Activated CD4-positive, alpha-beta T cell treated with anti-CD3 and anti-CD28 coated beads for 24 hours (primary cell): Measurements from ENCODE around the gene UVRAG.
"Not testable (repeated sequence)": the region's sequence is repeated elsewhere in the genome, so short reads cannot be mapped to it uniquely, and the experiment has no call there.

Source experiments
- DNase-seq, 2 donors: peaks; one replicate each; pipeline ENCODE4 v3.0.0-alpha.2; 2020; ENCODE audit warnings: low read depth in 2 of 2

The UVRAG gene

DNA sequence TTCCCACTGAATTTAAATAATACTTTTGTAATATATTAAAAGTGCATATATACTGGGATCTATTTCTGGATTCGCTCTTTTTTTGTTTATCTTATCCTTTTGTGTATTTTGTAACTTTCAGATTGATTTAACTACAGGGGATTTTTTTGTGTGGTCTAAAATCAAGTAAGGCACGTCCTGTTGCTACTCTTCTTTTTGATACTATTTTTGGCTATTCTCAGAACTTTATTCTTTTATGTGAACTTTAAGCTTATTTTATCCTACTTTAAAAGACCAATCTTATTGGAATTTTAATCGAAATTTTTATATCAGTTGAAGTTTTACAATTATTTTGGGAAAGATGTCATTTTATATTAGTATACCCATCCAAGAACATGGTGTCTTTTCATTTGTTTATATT lies 106.8 kb downstream of the UVRAG start:
- no peak for DNase-seq

DNA sequence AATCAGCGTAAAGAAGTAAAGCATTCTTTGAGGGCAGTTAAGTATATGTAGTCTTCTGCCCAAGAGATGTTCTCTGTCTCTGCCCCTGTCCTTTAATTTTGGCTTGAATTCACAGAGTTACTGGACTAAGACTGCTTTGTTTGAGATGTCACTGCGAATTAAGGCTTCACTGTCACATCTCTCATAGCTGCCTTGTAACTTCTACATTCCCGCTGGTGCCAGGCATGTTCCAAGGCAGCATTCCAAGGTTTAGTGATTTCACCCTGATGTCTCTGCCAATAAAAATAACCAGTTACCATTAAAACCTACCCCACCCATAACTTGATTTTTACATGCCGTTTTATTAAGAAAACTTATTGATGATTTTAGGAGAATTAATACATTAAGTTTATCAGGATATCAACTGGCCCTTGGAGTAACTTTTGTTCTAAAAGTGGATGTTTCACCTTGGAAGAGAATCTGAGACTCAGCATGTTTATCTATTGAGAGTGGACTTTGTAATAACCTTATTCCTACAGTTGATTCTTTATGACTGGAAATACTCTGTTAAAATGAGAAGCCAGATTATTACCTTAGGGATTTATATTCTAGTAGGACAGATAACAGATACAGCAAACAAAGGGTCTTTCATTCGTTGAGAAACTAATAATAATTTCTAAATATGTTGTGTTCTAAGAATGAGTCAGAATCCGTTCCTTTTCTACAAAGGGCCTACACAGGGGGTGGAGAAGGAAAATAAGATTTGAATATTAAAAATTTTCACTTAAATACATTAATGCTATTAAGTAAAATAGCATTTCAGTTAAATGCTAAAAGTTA lies 110.2 kb downstream of the UVRAG start:
- no peak for DNase-seq

GRCh38 chr11:75925785-75926164 lies 110.8 kb downstream of the UVRAG start:
- DNase-seq = no peak

GRCh38 chr11:75929706-75930105 lies 114.7 kb downstream of the UVRAG start:
- no peak for DNase-seq

DNA sequence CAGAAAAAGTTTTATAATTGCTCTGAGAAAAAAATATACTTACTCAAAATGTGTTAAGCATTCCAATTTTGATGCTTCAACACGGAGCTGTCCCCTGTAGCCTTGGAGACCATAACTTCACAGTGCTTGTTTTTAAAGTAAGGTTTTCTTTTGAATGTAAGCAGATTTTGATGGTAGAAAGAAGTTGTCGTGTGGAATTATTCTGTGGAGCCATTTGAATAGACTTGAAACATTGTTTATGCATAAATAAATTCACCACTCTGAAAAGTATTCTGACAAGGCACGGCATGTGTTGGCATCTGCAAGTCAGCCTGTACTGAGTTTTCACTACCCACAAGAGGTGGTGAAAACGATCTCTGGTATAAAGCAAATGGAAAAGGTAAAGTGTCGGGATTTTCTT lies 115.5 kb downstream of the UVRAG start:
- DNase-seq = no peak

- DNase-seq = no peak
Measured at GRCh38 chr11:75931124-75931523, 116.1 kb downstream of the UVRAG start.

- DNase-seq = not testable (repeated sequence)
Measured at GRCh38 chr11:75933736-75934135, 118.7 kb downstream of the UVRAG start.

DNA sequence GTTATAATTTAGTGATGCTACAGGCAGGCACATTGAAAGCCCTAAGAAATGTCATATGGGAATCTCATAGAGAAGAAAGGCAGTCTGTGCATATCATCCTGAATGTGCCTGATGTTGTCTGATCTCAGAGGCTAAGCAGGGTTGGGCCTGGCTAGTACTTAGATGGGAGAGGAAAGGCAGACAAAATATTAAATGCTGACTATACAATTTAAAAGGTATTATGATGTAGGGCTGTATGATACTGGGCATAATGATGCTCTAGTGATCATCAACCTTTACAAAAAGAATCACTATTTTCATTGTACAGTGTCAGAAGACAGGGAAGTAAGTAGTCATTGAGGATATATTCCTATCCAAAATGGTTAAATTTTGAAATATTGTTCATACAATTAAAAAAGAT lies 119.8 kb downstream of the UVRAG start:
- DNase-seq = no peak

DNA sequence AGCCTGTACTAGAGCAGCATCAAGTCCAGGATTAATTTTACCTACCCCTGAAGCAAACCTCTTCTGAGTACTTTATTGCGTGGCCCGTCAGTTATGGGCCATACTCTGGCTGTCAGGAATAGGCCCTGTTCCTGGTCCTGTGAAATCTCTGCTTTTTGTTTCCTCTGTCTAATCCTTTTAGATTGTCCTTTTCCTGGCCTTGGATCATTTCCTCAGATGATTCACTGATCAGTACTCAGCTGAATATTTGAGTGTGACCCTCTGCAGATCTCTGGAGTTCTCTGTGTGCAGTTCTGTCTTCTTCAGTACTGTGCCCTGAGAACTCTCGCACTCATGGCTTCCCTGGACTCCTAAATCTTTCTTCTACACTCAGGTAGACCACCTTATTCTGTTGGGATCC lies 123.5 kb downstream of the UVRAG start:
- no peak for DNase-seq

- DNase-seq = no peak
Measured at GRCh38 chr11:75939516-75939915, 124.5 kb downstream of the UVRAG start.

DNA sequence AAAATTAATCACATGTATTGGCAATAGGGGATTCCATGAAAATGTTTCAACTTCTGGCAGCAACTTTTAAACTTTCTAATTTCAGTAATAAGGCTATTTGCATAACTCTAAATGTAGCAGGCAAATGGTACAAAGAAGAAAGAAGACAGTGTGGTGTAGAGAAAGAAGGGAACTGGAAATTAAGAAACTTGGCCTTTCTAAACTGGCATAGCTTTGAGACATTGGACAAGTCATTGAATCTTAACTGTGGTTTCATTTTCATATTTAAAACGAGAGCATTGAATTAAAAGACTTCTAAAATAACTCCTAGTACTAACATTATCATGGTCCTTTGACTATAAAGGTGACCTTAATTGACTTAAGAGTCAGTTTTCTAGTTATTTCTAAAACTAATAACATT lies 125.0 kb downstream of the UVRAG start:
- no peak for DNase-seq

DNA sequence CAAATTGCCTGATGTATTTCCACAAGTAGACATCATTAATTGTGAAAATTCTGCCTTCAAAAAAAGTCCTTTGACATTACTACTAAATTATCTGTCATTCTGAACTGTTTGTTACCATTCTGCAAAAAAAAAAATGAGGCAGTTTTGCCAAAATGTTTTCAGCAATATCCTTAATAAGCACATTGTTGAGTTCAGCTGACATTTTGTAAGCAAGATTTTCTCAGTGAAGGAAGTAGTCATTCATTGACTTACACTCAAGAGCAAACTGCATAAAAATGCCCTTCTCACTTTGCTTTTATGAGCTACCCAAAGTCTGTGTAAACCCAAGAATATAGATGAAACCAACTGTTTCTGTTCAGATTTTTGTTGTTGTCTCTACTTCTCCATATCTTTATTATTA lies 125.9 kb downstream of the UVRAG start:
- DNase-seq = no peak

DNA sequence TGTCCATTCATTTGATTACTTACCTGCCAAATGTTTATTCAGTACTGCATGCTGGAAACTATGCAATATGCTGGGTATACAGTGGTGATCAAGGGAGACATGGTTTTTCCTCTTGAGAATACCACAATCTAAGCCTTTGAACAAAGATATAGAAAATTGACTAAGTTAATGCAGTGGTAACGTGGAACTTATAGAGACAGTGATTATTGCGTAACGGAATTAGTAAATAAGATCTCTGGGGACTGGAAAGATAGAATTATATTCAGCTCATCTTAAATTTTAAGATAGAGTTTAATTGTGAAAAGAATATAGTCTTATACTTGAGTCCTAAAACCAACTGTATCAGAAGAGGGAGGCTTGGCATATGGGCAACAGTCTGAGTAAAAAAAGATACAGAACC lies 129.5 kb downstream of the UVRAG start:
- DNase-seq = no peak

- no peak for DNase-seq
Measured at GRCh38 chr11:75945446-75945845, 130.4 kb downstream of the UVRAG start.

DNA sequence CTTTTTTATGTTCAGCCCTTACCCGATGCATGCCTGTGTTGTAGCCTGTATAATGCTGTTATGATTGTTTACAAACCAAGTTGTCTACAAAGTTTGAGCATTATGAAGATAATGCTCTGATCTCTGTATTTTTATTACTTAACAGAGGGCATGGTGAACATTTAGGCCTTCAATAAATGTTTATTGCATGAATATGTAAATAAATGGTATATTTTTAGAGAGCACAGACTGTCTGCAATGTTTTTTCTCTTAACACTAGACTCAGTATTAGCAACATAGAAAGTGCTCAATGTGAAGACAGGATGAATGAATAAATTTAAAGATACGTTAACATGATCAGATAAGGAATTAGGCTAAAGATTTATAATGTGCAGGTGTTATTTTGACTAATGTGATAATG lies 130.9 kb downstream of the UVRAG start:
- DNase-seq = no peak

GRCh38 chr11:75946531-75947530 lies 131.8 kb downstream of the UVRAG start:
- DNase-seq = no peak

DNA sequence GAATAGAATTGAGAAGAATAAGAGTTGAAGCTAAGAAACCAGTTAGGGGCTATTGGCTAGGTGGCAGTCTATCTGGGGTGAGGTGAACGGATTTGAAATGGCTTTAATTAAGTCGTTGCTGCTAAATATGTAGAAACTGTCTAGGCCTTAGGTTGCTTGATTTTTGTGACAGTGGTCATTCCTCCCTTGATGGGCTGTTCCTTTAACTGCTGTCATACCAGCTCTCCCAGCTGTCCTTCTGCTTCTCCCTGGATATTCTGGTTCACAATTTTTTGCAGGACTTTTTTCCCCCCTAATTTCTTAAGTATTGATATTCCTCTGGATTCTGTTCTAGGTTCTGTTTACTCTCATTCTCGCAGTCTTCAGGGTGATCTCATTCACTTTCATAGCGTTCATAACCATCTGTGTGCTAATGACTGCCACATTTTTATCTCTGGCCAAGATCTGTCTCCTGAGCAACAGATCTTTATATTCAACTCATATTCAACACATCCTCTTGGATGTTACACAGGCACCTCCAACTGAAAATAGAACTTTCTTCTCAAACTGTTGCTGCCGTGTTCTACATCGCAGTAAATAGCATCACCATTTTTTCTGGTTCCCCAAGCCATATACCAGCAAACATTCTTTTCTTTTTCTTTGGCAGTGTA lies 134.1 kb downstream of the UVRAG start:
- no peak for DNase-seq

- no peak for DNase-seq
Measured at GRCh38 chr11:75950141-75950540, 135.1 kb downstream of the UVRAG start.

DNA sequence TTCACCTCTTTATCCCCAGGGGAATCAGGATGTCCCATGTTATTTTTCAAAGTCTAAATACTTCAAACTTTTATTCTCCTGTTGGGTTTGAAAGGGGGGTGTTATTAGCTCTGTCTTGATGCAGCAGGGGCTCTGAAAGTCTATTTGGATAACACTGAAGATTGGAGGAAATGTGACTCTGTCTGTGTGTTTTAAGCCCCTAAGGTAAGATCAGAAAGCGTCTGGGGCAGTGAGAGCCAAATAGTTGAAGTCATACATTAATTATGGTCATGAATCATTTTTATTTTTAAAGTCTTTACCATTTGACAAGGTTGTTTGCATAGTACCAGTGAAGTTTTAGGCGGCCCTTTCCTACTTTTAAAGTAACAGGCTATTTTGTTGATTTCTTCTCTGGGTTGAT lies 139.0 kb downstream of the UVRAG start:
- DNase-seq = no peak

- no peak for DNase-seq
Measured at GRCh38 chr11:75955443-75955842, 140.4 kb downstream of the UVRAG start.

DNA sequence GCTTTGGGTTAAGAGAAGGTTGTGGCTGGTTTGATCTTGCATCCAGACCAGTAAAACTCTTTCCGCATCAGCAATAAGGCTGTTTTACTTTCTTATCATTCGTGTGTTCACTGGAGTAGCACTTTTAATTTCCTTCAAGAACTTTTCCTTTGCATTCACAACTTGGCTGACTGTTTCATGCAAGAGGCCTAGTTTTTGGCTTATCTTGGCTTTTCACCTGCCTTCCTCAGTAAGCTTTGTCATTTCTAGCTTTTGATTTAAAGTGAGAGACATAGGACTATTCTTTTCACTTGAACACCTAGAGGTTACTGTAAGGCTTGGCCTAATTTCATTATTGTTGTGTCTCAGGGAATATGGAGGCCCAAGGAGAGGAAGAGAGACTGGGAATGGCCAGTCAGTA lies 144.5 kb downstream of the UVRAG start:
- no peak for DNase-seq

DNA sequence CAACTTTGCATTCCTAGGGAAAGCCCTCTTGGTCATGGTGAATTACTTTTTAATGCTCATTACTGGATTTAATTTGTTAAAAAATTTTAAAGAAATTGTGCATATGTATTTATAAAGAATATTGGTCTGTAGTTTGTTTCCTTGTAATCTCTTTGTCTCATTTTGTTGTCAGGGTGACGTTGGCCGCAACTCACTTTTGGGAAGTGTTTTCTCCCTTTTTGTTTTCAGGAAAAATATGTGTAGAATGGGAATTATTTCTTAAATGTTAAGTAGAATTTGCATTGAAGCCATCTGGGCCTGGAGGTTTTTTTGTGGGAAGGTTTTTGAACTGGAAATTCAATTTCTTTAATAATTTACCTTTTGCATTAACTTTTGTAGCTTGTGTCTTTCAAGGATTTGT lies 149.1 kb downstream of the UVRAG start:
- DNase-seq = no peak
